Measurements from ENCODE around the gene TRABD2B.
A peak's percentile ranks its signal among the peaks of the same experiment; 100 is the strongest.

- TF ChIP-seq POLR2AphosphoS5 (IDR thresholded peaks at IDR 0.05): no peak
- peak; percentile 30 for TF ChIP-seq POLR2A (IDR thresholded peaks at IDR 0.05)
- TF ChIP-seq CTCF (IDR thresholded peaks at IDR 0.05): no peak
Measured at GRCh38 chr1:47894410-47895278, 102.5 kb downstream of the TRABD2B start.

Data from prostate gland (tissue), 2 donors.